HEK293 (cell line): ENCODE results near the gene NRBF2.

ENCODE experiments used
- CTCF ChIA-PET: fragments of 350-600 bp; formaldehyde crosslinking; extraction: SDS; loops from one replicate; lab custom pipeline; 2021; ENCODE audit warnings: antibody characterized with exemption; lab: Yijun Ruan, JAX
- POLR2A ChIA-PET: fragments of 300-600 bp; formaldehyde crosslinking; extraction: SDS; loops from one replicate; lab custom pipeline; 2020; ENCODE audit warnings: antibody characterized with exemption, inconsistent platforms; lab: Yijun Ruan, JAX
- H3K27ac ChIP-seq: fragments of 200-500 bp; sonication (Bioruptor generic); 2 replicates; pipeline ENCODE4 v1.5.1; 2014; ENCODE audit warnings: low read depth, low read length, control low read depth, inconsistent platforms; ENCODE audit errors: extremely low read depth
- H3K36me3 ChIP-seq, 2 experiments: fragments of 200-500 bp in 1 of 2; sonication (Bioruptor generic) in 1 of 2; 1 replicate in 1 of 2; 2 replicates in 1 of 2; pipeline ENCODE4 v1.5.1; 2014 to 2017; ENCODE audit warnings: inconsistent platforms in 2 of 2, low read length in 2 of 2; ENCODE audit not compliant: control insufficient read depth in 2 of 2, insufficient read depth in 1 of 2
- H3K4me1 ChIP-seq: fragments of 200-500 bp; sonication (Bioruptor generic); 2 replicates; pipeline ENCODE4 v1.5.1; 2014; ENCODE audit warnings: mild to moderate bottlenecking, low read length, inconsistent platforms; ENCODE audit not compliant: control insufficient read depth, insufficient read depth
- H3K4me3 ChIP-seq: 2 replicates; pipeline ENCODE4 v1.5.1; 2011; ENCODE audit warnings: low read depth, mild to moderate bottlenecking, control low read depth, low read length, moderate library complexity
- H3K9me3 ChIP-seq: fragments of 200-500 bp; sonication (Bioruptor generic); 2 replicates; pipeline ENCODE4 v1.5.1; 2014; ENCODE audit warnings: low read depth, low read length, inconsistent platforms; ENCODE audit not compliant: control insufficient read depth, insufficient read depth
- CTCF ChIP-seq: fragments of 450-650 bp; formaldehyde crosslinking; IDR thresholded peaks from 2 replicates; pipeline ENCODE4 v1.5.1; 2016; ENCODE audit warnings: missing biosample characterization, missing genetic modification characterization
- GLIS2 ChIP-seq: fragments of 450-650 bp; formaldehyde crosslinking; IDR thresholded peaks from 2 replicates; pipeline ENCODE4 v1.5.1; 2016; ENCODE audit warnings: missing biosample characterization, missing genetic modification characterization
- KLF1 ChIP-seq: fragments of 450-650 bp; formaldehyde crosslinking; IDR thresholded peaks from 2 replicates; pipeline ENCODE4 v1.5.1; 2016; ENCODE audit warnings: missing biosample characterization, missing genetic modification characterization
- KLF8 ChIP-seq: fragments of 450-650 bp; formaldehyde crosslinking; IDR thresholded peaks from 2 replicates; pipeline ENCODE4 v1.5.1; 2016; ENCODE audit warnings: missing biosample characterization, missing genetic modification characterization
- MEIS1 ChIP-seq: sonication (generic); formaldehyde crosslinking; IDR thresholded peaks from 2 replicates; pipeline ENCODE4 v1.8.1; 2022; ENCODE audit warnings: missing genetic modification reagents, mild to moderate bottlenecking, borderline replicate concordance
- MYNN ChIP-seq: fragments of 450-650 bp; formaldehyde crosslinking; IDR thresholded peaks from 2 replicates; pipeline ENCODE4 v1.5.1; 2016; ENCODE audit warnings: missing biosample characterization, missing genetic modification characterization, borderline replicate concordance
- MZF1 ChIP-seq: fragments of 450-650 bp; formaldehyde crosslinking; IDR thresholded peaks from 2 replicates; pipeline ENCODE4 v1.5.1; 2017; ENCODE audit warnings: missing biosample characterization, missing genetic modification characterization, borderline replicate concordance
- PATZ1 ChIP-seq: fragments of 450-650 bp; formaldehyde crosslinking; IDR thresholded peaks from 2 replicates; pipeline ENCODE4 v1.5.1; 2016; ENCODE audit warnings: missing biosample characterization, missing genetic modification characterization
- SP3 ChIP-seq: fragments of 450-650 bp; formaldehyde crosslinking; IDR thresholded peaks from 2 replicates; pipeline ENCODE4 v1.5.1; 2016; ENCODE audit warnings: missing biosample characterization, missing genetic modification characterization
- ZBTB11 ChIP-seq: fragments of 450-650 bp; formaldehyde crosslinking; conservative IDR thresholded peaks from 2 replicates; pipeline ENCODE4 v1.5.1; 2016; ENCODE audit warnings: low read depth, missing biosample characterization, missing genetic modification characterization
- ZBTB49 ChIP-seq: fragments of 450-650 bp; formaldehyde crosslinking; IDR thresholded peaks from 2 replicates; pipeline ENCODE4 v1.5.1; 2016; ENCODE audit warnings: missing biosample characterization, missing genetic modification characterization, low read depth
- ZFP37 ChIP-seq: fragments of 450-650 bp; formaldehyde crosslinking; IDR thresholded peaks from 2 replicates; pipeline ENCODE4 v1.5.1; 2016; ENCODE audit warnings: missing biosample characterization, missing genetic modification characterization
- ZIC2 ChIP-seq: fragments of 450-650 bp; formaldehyde crosslinking; IDR thresholded peaks from 2 replicates; pipeline ENCODE4 v1.5.1; 2016; ENCODE audit warnings: missing biosample characterization, missing genetic modification characterization
- ZNF2 ChIP-seq: fragments of 450-650 bp; formaldehyde crosslinking; IDR thresholded peaks from 2 replicates; pipeline ENCODE4 v1.5.1; 2016; ENCODE audit warnings: missing biosample characterization, missing genetic modification characterization
- ZNF266 ChIP-seq: fragments of 450-650 bp; formaldehyde crosslinking; IDR thresholded peaks from 2 replicates; pipeline ENCODE4 v1.5.1; 2016; ENCODE audit warnings: missing biosample characterization, missing genetic modification characterization, low read depth
- ZNF324 ChIP-seq: fragments of 450-650 bp; formaldehyde crosslinking; IDR thresholded peaks from 2 replicates; pipeline ENCODE4 v1.5.1; 2016; ENCODE audit warnings: missing biosample characterization, missing genetic modification characterization
- ZNF335 ChIP-seq: fragments of 450-650 bp; formaldehyde crosslinking; conservative IDR thresholded peaks from 2 replicates; pipeline ENCODE4 v1.5.1; 2016; ENCODE audit warnings: missing biosample characterization, missing genetic modification characterization
- ZNF354C ChIP-seq: fragments of 450-650 bp; formaldehyde crosslinking; IDR thresholded peaks from 2 replicates; pipeline ENCODE4 v1.5.1; 2016; ENCODE audit warnings: missing biosample characterization, missing genetic modification characterization, low read depth, borderline replicate concordance
- ZNF394 ChIP-seq: fragments of 450-650 bp; formaldehyde crosslinking; IDR thresholded peaks from 2 replicates; pipeline ENCODE4 v1.5.1; 2016; ENCODE audit warnings: missing biosample characterization, missing genetic modification characterization, mild to moderate bottlenecking, moderate library complexity, borderline replicate concordance
- ZNF488 ChIP-seq: fragments of 450-650 bp; formaldehyde crosslinking; IDR thresholded peaks from 2 replicates; pipeline ENCODE4 v1.5.1; 2016; ENCODE audit warnings: missing biosample characterization, missing genetic modification characterization
- ZNF549 ChIP-seq: fragments of 450-650 bp; IDR thresholded peaks from 2 replicates; pipeline ENCODE4 v1.5.1; 2018; ENCODE audit warnings: missing biosample characterization, missing genetic modification characterization, mild to moderate bottlenecking, inconsistent platforms, moderate library complexity
- ZNF558 ChIP-seq: fragments of 450-650 bp; formaldehyde crosslinking; IDR thresholded peaks from 2 replicates; pipeline ENCODE4 v1.5.1; 2016; ENCODE audit warnings: missing biosample characterization, missing genetic modification characterization
- ZNF600 ChIP-seq: fragments of 450-650 bp; formaldehyde crosslinking; IDR thresholded peaks from 2 replicates; pipeline ENCODE4 v1.5.1; 2016; ENCODE audit warnings: missing biosample characterization, missing genetic modification characterization
- ZNF76 ChIP-seq: fragments of 450-650 bp; formaldehyde crosslinking; IDR thresholded peaks from 2 replicates; pipeline ENCODE4; 2016; ENCODE audit warnings: low read depth, missing biosample characterization, missing genetic modification characterization, borderline replicate concordance
- ZNF776 ChIP-seq: fragments of 450-650 bp; formaldehyde crosslinking; IDR thresholded peaks from 2 replicates; pipeline ENCODE4 v1.5.0; 2017; ENCODE audit warnings: missing biosample characterization, missing genetic modification characterization, borderline replicate concordance
- ZNF830 ChIP-seq: fragments of 450-650 bp; IDR thresholded peaks from 2 replicates; pipeline ENCODE4 v1.5.0; 2018; ENCODE audit warnings: missing biosample characterization, missing genetic modification characterization, low read depth, mild to moderate bottlenecking, moderate library complexity
- ZSCAN16 ChIP-seq: fragments of 450-650 bp; formaldehyde crosslinking; IDR thresholded peaks from 2 replicates; pipeline ENCODE4 v1.5.1; 2016; ENCODE audit warnings: missing biosample characterization, missing genetic modification characterization

Gene NRBF2

GRCh38 chr10:63133056-63133820 is at the start of gene NRBF2:
Gene NRBF2, plus strand, starts transcription at chr10:63133328. Its CDS starts 143 bp downstream, at chr10:63133471.
- Histone ChIP-seq H3K4me1 (no peaks in the 10 kb centered on the region), H3K36me3 (no peaks in the 10 kb centered on the region), H3K9me3 (no peaks in the 10 kb centered on the region), H3K4me3 (peak within 1 kb of the TSS; percentile 83), H3K27ac (peak within 1 kb of the TSS; percentile 60)
- ChIA-PET CTCF (interaction anchor here (0.9 to 1.3 kb wide), 2 partner anchors 587 to 696 kb away, joined by 3 to 5 read pairs; no protein-coding TSS in a partner anchor), POLR2A (interaction anchor here (0.6 to 1.4 kb wide), 9 partner anchors 17 to 868 kb away, joined by 3 to 11 read pairs (median 4); partner anchors contain the start of gene EGR2)
- TF ChIP-seq PATZ1 (tag by site-specific recombination) (0 out of 2 replicates have a peak, but pooled peaks have one; percentile 38), KLF1 (tag by site-specific recombination) (peak; percentile 88), MZF1 (tag by site-specific recombination) (no peak), GLIS2 (tag by site-specific recombination) (peak; percentile 87), ZNF76 (tag by site-specific recombination) (peak; percentile 47; the same call in 1 of the 2 replicates), ZNF266 (tag by site-specific recombination) (no peak), ZNF558 (tag by site-specific recombination) (0 out of 2 replicates have a peak, but pooled peaks have one; percentile 3), ZBTB49 (tag by site-specific recombination) (no peak), ZNF549 (tag by site-specific recombination) (no peak), ZNF830 (no peak), ZSCAN16 (tag by site-specific recombination) (no peak), ZNF354C (tag by site-specific recombination) (no peak), CTCF (peak; percentile 90), ZNF2 (tag by site-specific recombination) (peak; percentile 97), KLF8 (tag by site-specific recombination) (peak; percentile 90), ZNF394 (no peak), MYNN (tag by site-specific recombination) (no peak), ZNF335 (peak; percentile 76), ZNF488 (tag by site-specific recombination) (no peak), ZBTB11 (tag by site-specific recombination) (peak; percentile 84), MEIS1 (CRISPR knock-in tag) (no peak), ZNF600 (tag by site-specific recombination) (no peak), ZNF324 (tag by site-specific recombination) (0 out of 2 replicates have a peak, but pooled peaks have one; percentile 37), ZFP37 (peak; percentile 71), ZIC2 (peak; percentile 60), SP3 (tag by site-specific recombination) (peak; percentile 94), ZNF776 (tag by site-specific recombination) (no peak)
